GM19468 (cell line): ENCODE measurements around the gene LDB2.
"Not testable (repeated sequence)": the region's sequence is repeated elsewhere in the genome, so short reads cannot be mapped to it uniquely, and the experiment has no call there.

Source experiments
- ATAC-seq: cut with Tn5 transposase; IDR thresholded peaks from one replicate; pipeline ENCODE4 v1.9.1; 2021; ENCODE audit warnings: mild to moderate bottlenecking, moderate library complexity, moderate number of reproducible peaks; ENCODE audit not compliant: unreplicated experiment; ENCODE audit errors: extremely low read depth

LDB2 gene

GRCh38 chr4:16524406-16524805 lies 374.0 kb downstream of the LDB2 start:
- no peak for ATAC-seq

- ATAC-seq: not testable (repeated sequence)
These were observed 374.9 kb downstream of the LDB2 start for GRCh38 chr4:16523526-16523925.

DNA sequence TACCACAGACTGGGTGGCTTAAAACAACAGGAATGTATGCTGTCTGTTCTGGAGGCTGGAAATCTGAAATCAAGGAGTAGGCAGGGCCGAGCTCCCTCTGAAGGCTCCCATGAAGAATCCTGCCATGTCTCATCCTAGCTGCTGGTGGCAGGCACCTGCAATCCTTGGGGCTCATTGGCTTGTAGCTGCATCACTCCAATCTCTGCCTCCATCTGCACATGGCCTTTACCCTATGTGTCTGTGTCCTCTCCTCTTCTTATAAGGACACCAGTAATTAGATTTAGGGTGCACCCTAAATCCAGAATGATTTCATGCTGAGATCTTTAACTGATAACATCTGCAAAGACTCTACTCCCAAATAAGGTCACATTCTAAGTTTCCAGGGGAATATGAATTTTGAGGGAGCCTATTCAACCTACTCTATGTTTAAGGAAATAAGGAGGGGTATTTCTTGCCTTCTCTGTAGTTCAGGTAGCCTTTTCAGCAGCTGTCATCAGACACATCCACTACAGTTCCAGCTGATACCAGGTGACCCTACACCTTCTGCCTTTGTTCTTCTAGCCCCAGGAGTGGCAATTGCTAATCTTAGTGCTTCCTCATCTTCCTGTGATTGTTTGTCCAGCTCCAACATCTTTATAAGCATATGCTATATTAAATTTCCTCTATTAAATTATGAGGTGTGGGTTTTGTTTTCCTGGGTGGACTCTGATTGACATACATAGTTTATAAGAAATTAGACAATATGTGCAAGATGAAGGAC lies 377.1 kb downstream of the LDB2 start:
- no peak for ATAC-seq

GRCh38 chr4:16516796-16517439 lies 381.5 kb downstream of the LDB2 start:
- ATAC-seq: no peak

DNA sequence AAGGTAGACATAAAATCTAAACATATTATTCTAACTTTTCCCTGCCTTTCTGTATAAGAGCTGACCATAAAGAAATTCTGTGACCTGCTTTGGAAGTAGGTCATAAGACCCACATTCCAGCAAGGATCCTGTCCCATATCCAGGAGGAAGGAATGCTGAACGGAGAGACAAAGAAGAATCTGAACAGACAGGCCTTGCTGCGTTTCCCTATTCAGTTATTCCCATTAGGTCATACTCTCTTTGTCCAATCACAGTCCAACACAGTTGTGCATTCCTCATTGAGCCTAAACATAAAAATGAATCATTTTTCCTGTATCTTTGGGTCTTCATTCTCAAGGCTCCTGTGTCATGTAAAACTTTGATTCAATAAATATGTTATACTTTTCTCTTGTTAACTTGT lies 384.6 kb downstream of the LDB2 start:
- no peak for ATAC-seq

DNA sequence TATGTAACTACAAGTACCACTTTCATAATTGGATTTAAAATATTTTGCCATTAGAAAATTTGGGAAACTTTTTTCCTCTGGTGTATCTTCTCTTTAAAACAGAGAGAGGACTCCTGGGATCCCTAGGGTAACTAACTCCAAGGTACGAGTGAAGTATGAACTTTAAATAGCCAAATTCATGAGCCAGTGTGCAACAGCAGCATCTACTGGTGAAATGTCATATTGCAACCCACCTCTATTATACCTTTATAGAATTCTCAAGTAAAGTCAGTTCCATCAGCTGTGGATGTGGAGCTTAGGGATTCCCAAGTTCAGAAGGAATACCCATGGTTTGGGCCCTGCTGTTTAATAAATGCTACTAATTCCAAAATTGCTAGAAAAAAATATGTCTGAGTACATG lies 389.5 kb downstream of the LDB2 start:
- no peak for ATAC-seq

- ATAC-seq: no peak
These were observed 392.7 kb downstream of the LDB2 start for GRCh38 chr4:16505726-16506125.

- no peak for ATAC-seq
These were observed 393.2 kb downstream of the LDB2 start for GRCh38 chr4:16505267-16505666.

- ATAC-seq: no peak
These were observed 394.9 kb downstream of the LDB2 start for GRCh38 chr4:16503421-16504100.

- no peak for ATAC-seq
These were observed 399.5 kb downstream of the LDB2 start for GRCh38 chr4:16498978-16499377.

DNA sequence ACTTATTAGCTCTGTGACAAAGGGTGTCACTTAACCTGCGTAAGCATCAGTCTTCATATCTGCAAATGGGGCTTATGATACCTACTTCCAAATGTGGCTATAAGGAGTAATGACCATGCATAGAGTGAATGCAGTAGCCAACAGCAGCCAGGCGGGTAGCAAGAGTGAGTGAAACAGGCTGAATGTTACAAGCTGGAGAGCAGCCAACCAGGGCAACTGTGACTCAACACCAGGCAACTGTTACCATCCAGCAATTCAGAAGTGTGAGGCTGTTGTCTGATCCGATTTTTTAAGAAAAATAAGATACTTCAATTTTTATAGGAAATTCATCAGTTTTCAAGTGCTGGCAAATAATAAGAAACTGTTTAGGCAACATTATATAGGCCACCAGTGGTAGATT lies 401.9 kb downstream of the LDB2 start:
- no peak for ATAC-seq

DNA sequence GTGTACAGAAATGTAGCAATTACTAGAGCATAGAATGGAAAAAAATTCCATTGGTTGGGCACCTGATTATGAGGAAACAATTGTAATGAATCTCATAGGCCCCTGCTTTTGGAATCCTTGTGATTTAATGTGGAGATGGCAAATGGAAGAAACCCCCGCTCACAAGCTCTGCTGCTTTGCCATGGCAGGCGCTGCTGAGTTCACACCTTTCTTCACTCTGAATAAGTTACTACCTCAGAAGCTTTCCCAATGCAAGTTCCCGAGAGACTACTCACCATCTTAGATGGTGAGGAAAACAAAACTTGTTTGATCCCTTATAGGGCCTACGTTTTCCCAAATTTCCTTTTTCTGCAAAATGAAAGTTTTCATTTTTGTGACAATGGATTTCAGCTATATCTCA lies 405.6 kb downstream of the LDB2 start:
- ATAC-seq: no peak

- ATAC-seq: no peak
These were observed 409.2 kb downstream of the LDB2 start for GRCh38 chr4:16489226-16489625.

GRCh38 chr4:16488084-16488483 lies 410.4 kb downstream of the LDB2 start:
- no peak for ATAC-seq

GRCh38 chr4:16484711-16485110 lies 413.7 kb downstream of the LDB2 start:
- no peak for ATAC-seq

DNA sequence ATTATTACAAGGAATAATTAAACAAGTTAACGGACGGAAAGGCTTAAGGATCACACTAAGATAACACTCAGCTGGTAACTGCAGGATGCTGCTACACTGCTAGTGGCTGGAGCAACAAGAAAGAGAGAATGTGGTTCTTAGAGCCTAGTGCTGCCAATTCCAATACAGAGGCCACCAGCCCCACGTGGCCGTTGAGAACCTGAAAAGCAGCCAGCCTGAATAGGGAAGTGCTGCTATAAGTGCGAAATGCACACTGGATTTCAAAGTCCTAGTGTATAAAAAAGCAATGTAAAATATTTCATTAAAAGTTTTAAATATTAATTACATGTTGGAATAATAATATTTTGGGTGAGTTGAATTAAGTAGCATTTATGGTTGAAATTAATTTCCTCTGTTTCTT lies 414.9 kb downstream of the LDB2 start:
- ATAC-seq: no peak

DNA sequence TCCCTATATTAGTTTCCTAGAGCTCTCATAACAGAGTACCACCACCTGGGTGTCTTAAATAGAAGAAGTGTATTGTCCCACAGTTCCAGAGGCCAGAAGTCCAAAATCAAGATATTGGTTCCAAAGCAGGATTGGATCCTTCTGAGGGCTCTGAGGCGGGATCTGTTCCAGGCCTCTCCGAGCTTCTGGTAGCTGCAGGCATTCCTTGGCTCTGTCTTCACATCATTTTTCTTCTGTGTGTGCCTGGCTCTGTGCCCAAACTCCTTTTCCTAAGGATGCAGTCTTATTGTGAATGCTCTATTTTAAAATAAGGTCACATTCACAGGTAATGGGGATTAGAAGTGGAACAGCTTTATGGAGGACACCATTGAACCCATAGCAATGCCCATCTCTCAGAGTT lies 418.4 kb downstream of the LDB2 start:
- no peak for ATAC-seq

GRCh38 chr4:16472537-16472936 lies 425.9 kb downstream of the LDB2 start:
- ATAC-seq: no peak

GRCh38 chr4:16467061-16467460 lies 431.4 kb downstream of the LDB2 start:
- ATAC-seq: no peak

DNA sequence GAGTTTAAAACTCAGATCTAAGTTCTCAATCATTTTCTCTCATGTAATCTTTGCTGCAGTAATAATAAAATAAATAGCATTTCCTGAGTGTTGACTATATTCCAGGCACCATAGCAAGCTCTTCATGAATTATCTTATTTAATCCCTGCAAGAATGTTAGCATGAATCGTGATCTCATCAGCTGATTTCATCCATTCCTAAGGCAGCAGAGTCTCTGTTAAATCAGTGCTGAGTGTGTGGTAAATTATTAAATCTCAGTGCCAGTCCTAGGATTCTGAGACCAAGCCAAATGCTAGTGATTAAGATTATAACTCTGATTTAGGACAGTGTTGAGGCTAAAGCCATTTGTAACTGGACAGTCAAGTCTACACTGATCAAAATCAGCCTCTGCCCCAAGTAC lies 431.9 kb downstream of the LDB2 start:
- no peak for ATAC-seq

- ATAC-seq: no peak
These were observed 433.8 kb downstream of the LDB2 start for GRCh38 chr4:16464651-16465050.
